Skeletal muscle tissue (tissue), 2 donors: Measurements from ENCODE around the gene NARS2. TPM values are rescaled to one million over a fixed set of nuclear protein-coding genes. Genes with fewer than 3 reads are reported as not detected.

Source experiments
- small RNA-seq: library from RNA; depleted of rRNA; stranded (forward); fragments of <200 nt; gene quantifications from one replicate; pipeline ENCODE3, GENCODE V24; 2014
- total RNA-seq: library from RNA; depleted of rRNA; stranded (reverse); fragments of >200 nt; gene quantifications from one replicate; pipeline ENCODE4 v1.2.3, GENCODE V29; 2014

NARS2 gene
- total RNA-seq, 1 donor from 2014 or later, result 17.2 TPM

Small RNAs within 50 kb of the gene (small RNA-seq; reads per million reads assigned to genes)
- gene RNU6-311P, result not detected

Other genes starting within 250 kb of the NARS2 start
- 10.4 TPM for gene GAB2, start 157.0 kb downstream of the NARS2 start, total RNA-seq